Activated CD8-positive, alpha-beta T cell treated with anti-CD3 and anti-CD28 coated beads for 36 hours (primary cell): ENCODE measurements around the gene LRBA. TPM values are rescaled to one million over a fixed set of nuclear protein-coding genes. Genes with fewer than 3 reads are reported as not detected.

Experiments used
- ATAC-seq: fragments of 200-7000 bp; cut with Tn5 transposase; one replicate; pipeline ENCODE4 v1.10.0; 2021; ENCODE audit warnings: mild to moderate bottlenecking, moderate library complexity
- CTCF ChIA-PET: fragments of 350-600 bp; sonication (Branson Sonifier 250); formaldehyde crosslinking; loops from one replicate; lab custom pipeline; 2021; ENCODE audit warnings: antibody characterized with exemption; lab: Charles Lee
- POLR2A ChIA-PET: fragments of 350-600 bp; sonication (Branson Sonifier 250); formaldehyde crosslinking; loops from one replicate; lab custom pipeline; 2021; ENCODE audit warnings: antibody characterized with exemption; lab: Charles Lee
- DNase-seq: peaks from one replicate; pipeline ENCODE4 v3.0.0-alpha.2; 2020
- H3K27ac Mint-ChIP-seq: one replicate; pipeline ENCODE4 v1.8.0; 2021; ENCODE audit warnings: mild to moderate bottlenecking, mixed read lengths
- H3K27me3 Mint-ChIP-seq: one replicate; pipeline ENCODE4 v1.8.0; 2021; ENCODE audit warnings: mixed read lengths
- H3K36me3 Mint-ChIP-seq: one replicate; pipeline ENCODE4 v1.8.0; 2021; ENCODE audit warnings: low read depth, mixed read lengths
- H3K4me1 Mint-ChIP-seq: one replicate; pipeline ENCODE4 v1.8.0; 2021; ENCODE audit warnings: low read depth, mixed read lengths
- H3K4me3 Mint-ChIP-seq: one replicate; pipeline ENCODE4 v1.8.0; 2021; ENCODE audit warnings: mild to moderate bottlenecking, moderate library complexity, mixed read lengths
- H3K9me3 Mint-ChIP-seq: one replicate; pipeline ENCODE4 v1.8.0; 2021; ENCODE audit warnings: mixed read lengths
- CTCF ChIP-seq: fragments of 200-600 bp; IDR thresholded peaks from one replicate; pipeline ENCODE4 v1.8.0; 2022; ENCODE audit warnings: antibody characterized with exemption, mild to moderate bottlenecking
- intact Hi-C: fragments of 100-400 bp; cut with micrococcal nuclease; formaldehyde crosslinking; loops from one replicate; pipeline ENCODE4 v1.10.0; 2022
- total RNA-seq, 2 experiments: library from RNA; stranded (reverse); gene quantifications; one replicate each; pipeline ENCODE4 v1.2.3, GENCODE V29; 2021

LRBA gene
- total RNA-seq, 2 experiments from 2014 or later, result 48.1 to 52.5 TPM

- no peak for DNase-seq
- H3K4me1 Mint-ChIP-seq, result no peaks in the 10 kb centered on the region
- H3K9me3 Mint-ChIP-seq, result no peaks in the 10 kb centered on the region
- intact Hi-C loops, result no loop called here
- TF ChIP-seq CTCF, result no peak
- no peak overlapping the region for H3K27ac Mint-ChIP-seq
- H3K36me3 Mint-ChIP-seq, result peaks cover 2% of the 10 kb centered on the region
- no peak for ATAC-seq
- ChIA-PET POLR2A (no interaction called here), CTCF (no interaction called here)
- H3K4me3 Mint-ChIP-seq, result no peak overlapping the region
- no peaks in the 10 kb centered on the region for H3K27me3 Mint-ChIP-seq
These were observed 368.1 kb downstream of the LRBA start for GRCh38 chr4:150647008-150647407.

GRCh38 chr4:150641612-150642011 is 373.5 kb downstream of the LRBA start:
- Mint-ChIP-seq H3K9me3 (peaks cover 1% of the 10 kb centered on the region), H3K36me3 (peaks cover 5% of the 10 kb centered on the region), H3K27ac (no peak overlapping the region), H3K4me1 (no peaks in the 10 kb centered on the region), H3K4me3 (no peak overlapping the region), H3K27me3 (no peaks in the 10 kb centered on the region)
- ATAC-seq, result no peak
- ChIA-PET POLR2A (no interaction called here), CTCF (interaction anchor here (0.6 kb wide), 1 partner anchor 14 kb away, joined by 3 read pairs; no protein-coding TSS in a partner anchor)
- no peak for TF ChIP-seq CTCF
- DNase-seq, result no peak
- intact Hi-C loops, result no loop called here

GRCh38 chr4:150632639-150633038 is 382.4 kb downstream of the LRBA start:
- no peak for DNase-seq
- TF ChIP-seq CTCF, result no peak
- POLR2A ChIA-PET, result no interaction called here
- H3K4me3 Mint-ChIP-seq, result no peak overlapping the region
- intact Hi-C loops, result no loop called here
- H3K36me3 Mint-ChIP-seq, result peaks cover 22% of the 10 kb centered on the region
- no peaks in the 10 kb centered on the region for H3K27me3 Mint-ChIP-seq
- no peak for ATAC-seq
- no peak overlapping the region for H3K27ac Mint-ChIP-seq
- H3K9me3 Mint-ChIP-seq, result peaks cover 8% of the 10 kb centered on the region
- no peaks in the 10 kb centered on the region for H3K4me1 Mint-ChIP-seq
- CTCF ChIA-PET, result interaction anchor here (0.9 kb wide), 1 partner anchor 11 kb away, joined by 3 read pairs; no protein-coding TSS in a partner anchor

GRCh38 chr4:150628073-150628472 is 387.0 kb downstream of the LRBA start:
- ChIA-PET CTCF (no interaction called here), POLR2A (no interaction called here)
- no peak for TF ChIP-seq CTCF

GRCh38 chr4:150625033-150625432 is 390.1 kb downstream of the LRBA start:
- DNase-seq, result no peak
- no peak for ATAC-seq
- TF ChIP-seq CTCF, result no peak
- ChIA-PET POLR2A (no interaction called here), CTCF (no interaction called here)
- Mint-ChIP-seq H3K36me3 (peaks cover 7% of the 10 kb centered on the region), H3K27me3 (no peaks in the 10 kb centered on the region), H3K27ac (no peak overlapping the region), H3K4me1 (peaks cover 3% of the 10 kb centered on the region), H3K4me3 (no peak overlapping the region), H3K9me3 (no peaks in the 10 kb centered on the region)
- intact Hi-C loops, result no loop called here

More at GRCh38 chr4:150628073-150628472, 387.0 kb downstream of the LRBA start:
- ATAC-seq, result no peak
- no peak for DNase-seq
- Mint-ChIP-seq H3K27ac (no peak overlapping the region), H3K27me3 (no peaks in the 10 kb centered on the region), H3K9me3 (no peaks in the 10 kb centered on the region), H3K4me3 (no peak overlapping the region), H3K4me1 (no peaks in the 10 kb centered on the region), H3K36me3 (peaks cover 7% of the 10 kb centered on the region)
- intact Hi-C loops, result no loop called here
